ENCODE measurements around the gene XAGE1A.
"Not testable (repeated sequence)": the region's sequence is repeated elsewhere in the genome, so short reads cannot be mapped to it uniquely, and the experiment has no call there.

XAGE1A gene

GRCh38 chrX:52495545-52496418 lies at the start of gene XAGE1A:
TSS of gene XAGE1A (plus strand) at chrX:52495808. CDS start at chrX:52497362, 1,554 bp downstream.
- not testable (repeated sequence) for H3K9ac ChIP-seq (ENCODE audit: low read length); H3K36me3 ChIP-seq (ENCODE audit: control insufficient read depth, low read depth, low read length); H3K27ac ChIP-seq (ENCODE audit: low read length); H3K4me3 ChIP-seq (ENCODE audit: low read length); H3K4me1 ChIP-seq (ENCODE audit: control insufficient read depth, low read depth, low read length); H3K9me3 ChIP-seq (ENCODE audit: control insufficient read depth, low read depth, low read length); H3K27me3 ChIP-seq (ENCODE audit: control insufficient read depth, insufficient read depth, low read length)

- H3K4me3 ChIP-seq (ENCODE audit: low read length); H3K9ac ChIP-seq (ENCODE audit: low read length); H3K4me1 ChIP-seq (ENCODE audit: control insufficient read depth, low read depth, low read length); H3K36me3 ChIP-seq (ENCODE audit: control insufficient read depth, low read depth, low read length); H3K27me3 ChIP-seq (ENCODE audit: control insufficient read depth, insufficient read depth, low read length); H3K9me3 ChIP-seq (ENCODE audit: control insufficient read depth, low read depth, low read length); H3K27ac ChIP-seq (ENCODE audit: low read length): not testable (repeated sequence)
These were observed 43.6 kb upstream of the XAGE1A start for GRCh38 chrX:52452031-52452430.

GRCh38 chrX:52471301-52471700 lies 24.3 kb upstream of the XAGE1A start:
- H3K27me3 ChIP-seq (ENCODE audit: control insufficient read depth, insufficient read depth, low read length); H3K4me3 ChIP-seq (ENCODE audit: low read length); H3K4me1 ChIP-seq (ENCODE audit: control insufficient read depth, low read depth, low read length); H3K27ac ChIP-seq (ENCODE audit: low read length); H3K9ac ChIP-seq (ENCODE audit: low read length); H3K36me3 ChIP-seq (ENCODE audit: control insufficient read depth, low read depth, low read length): not testable (repeated sequence)
- H3K9me3 ChIP-seq (ENCODE audit: control insufficient read depth, low read depth, low read length): peaks cover 21% of the 10 kb centered on the region

- H3K27ac ChIP-seq (ENCODE audit: low read length); H3K4me1 ChIP-seq (ENCODE audit: control insufficient read depth, low read depth, low read length); H3K9me3 ChIP-seq (ENCODE audit: control insufficient read depth, low read depth, low read length); H3K4me3 ChIP-seq (ENCODE audit: low read length); H3K36me3 ChIP-seq (ENCODE audit: control insufficient read depth, low read depth, low read length); H3K9ac ChIP-seq (ENCODE audit: low read length); H3K27me3 ChIP-seq (ENCODE audit: control insufficient read depth, insufficient read depth, low read length): not testable (repeated sequence)
These were observed 788 bp downstream of the XAGE1A start for GRCh38 chrX:52496419-52496772.

- H3K4me1 ChIP-seq (ENCODE audit: control insufficient read depth, low read depth, low read length); H3K4me3 ChIP-seq (ENCODE audit: low read length): not testable (repeated sequence)
These were observed 5.8 kb downstream of the XAGE1A start for GRCh38 chrX:52501362-52501761.

GRCh38 chrX:52504551-52504950 lies 8.9 kb downstream of the XAGE1A start:
- no peaks in the 10 kb centered on the region for H3K36me3 ChIP-seq (ENCODE audit: control insufficient read depth, low read depth, low read length)
- H3K4me3 ChIP-seq (ENCODE audit: low read length): no peak overlapping the region
- H3K9ac ChIP-seq (ENCODE audit: low read length): no peak overlapping the region
- H3K27ac ChIP-seq (ENCODE audit: low read length): no peak overlapping the region
- H3K4me1 ChIP-seq (ENCODE audit: control insufficient read depth, low read depth, low read length): no peaks in the 10 kb centered on the region
- H3K27me3 ChIP-seq (ENCODE audit: control insufficient read depth, insufficient read depth, low read length): no peaks in the 10 kb centered on the region
- peaks cover 4% of the 10 kb centered on the region for H3K9me3 ChIP-seq (ENCODE audit: control insufficient read depth, low read depth, low read length)

More at GRCh38 chrX:52501362-52501761, 5.8 kb downstream of the XAGE1A start:
- not testable (repeated sequence) for H3K9me3 ChIP-seq (ENCODE audit: control insufficient read depth, low read depth, low read length); H3K36me3 ChIP-seq (ENCODE audit: control insufficient read depth, low read depth, low read length); H3K9ac ChIP-seq (ENCODE audit: low read length); H3K27ac ChIP-seq (ENCODE audit: low read length); H3K27me3 ChIP-seq (ENCODE audit: control insufficient read depth, insufficient read depth, low read length)

- Histone ChIP-seq H3K9me3 (ENCODE audit: control insufficient read depth, low read depth, low read length) (peaks cover 4% of the 10 kb centered on the region), H3K36me3 (ENCODE audit: control insufficient read depth, low read depth, low read length) (no peaks in the 10 kb centered on the region), H3K4me1 (ENCODE audit: control insufficient read depth, low read depth, low read length) (no peaks in the 10 kb centered on the region), H3K9ac (ENCODE audit: low read length) (no peak overlapping the region), H3K27ac (ENCODE audit: low read length) (no peak overlapping the region), H3K4me3 (ENCODE audit: low read length) (no peak overlapping the region), H3K27me3 (ENCODE audit: control insufficient read depth, insufficient read depth, low read length) (no peaks in the 10 kb centered on the region)
These were observed 11.7 kb downstream of the XAGE1A start for GRCh38 chrX:52507331-52507730.

GRCh38 chrX:52509916-52510315 lies 14.3 kb downstream of the XAGE1A start:
- Histone ChIP-seq H3K4me3 (ENCODE audit: low read length) (no peak overlapping the region), H3K27me3 (ENCODE audit: control insufficient read depth, insufficient read depth, low read length) (no peaks in the 10 kb centered on the region), H3K27ac (ENCODE audit: low read length) (no peak overlapping the region), H3K36me3 (ENCODE audit: control insufficient read depth, low read depth, low read length) (no peaks in the 10 kb centered on the region), H3K9ac (ENCODE audit: low read length) (no peak overlapping the region), H3K4me1 (ENCODE audit: control insufficient read depth, low read depth, low read length) (no peaks in the 10 kb centered on the region), H3K9me3 (ENCODE audit: control insufficient read depth, low read depth, low read length) (peaks cover 4% of the 10 kb centered on the region)

- H3K27ac ChIP-seq (ENCODE audit: low read length); H3K27me3 ChIP-seq (ENCODE audit: control insufficient read depth, insufficient read depth, low read length); H3K36me3 ChIP-seq (ENCODE audit: control insufficient read depth, low read depth, low read length); H3K9ac ChIP-seq (ENCODE audit: low read length); H3K9me3 ChIP-seq (ENCODE audit: control insufficient read depth, low read depth, low read length); H3K4me1 ChIP-seq (ENCODE audit: control insufficient read depth, low read depth, low read length); H3K4me3 ChIP-seq (ENCODE audit: low read length): not testable (repeated sequence)
These were observed 15.5 kb downstream of the XAGE1A start for GRCh38 chrX:52511126-52511525.

- not testable (repeated sequence) for H3K4me1 ChIP-seq (ENCODE audit: control insufficient read depth, low read depth, low read length); H3K27me3 ChIP-seq (ENCODE audit: control insufficient read depth, insufficient read depth, low read length); H3K4me3 ChIP-seq (ENCODE audit: low read length); H3K27ac ChIP-seq (ENCODE audit: low read length); H3K36me3 ChIP-seq (ENCODE audit: control insufficient read depth, low read depth, low read length); H3K9ac ChIP-seq (ENCODE audit: low read length); H3K9me3 ChIP-seq (ENCODE audit: control insufficient read depth, low read depth, low read length)
These were observed 20.7 kb downstream of the XAGE1A start for GRCh38 chrX:52516110-52516986.

- not testable (repeated sequence) for H3K4me1 ChIP-seq (ENCODE audit: control insufficient read depth, low read depth, low read length); H3K27me3 ChIP-seq (ENCODE audit: control insufficient read depth, insufficient read depth, low read length); H3K36me3 ChIP-seq (ENCODE audit: control insufficient read depth, low read depth, low read length); H3K9ac ChIP-seq (ENCODE audit: low read length); H3K27ac ChIP-seq (ENCODE audit: low read length); H3K4me3 ChIP-seq (ENCODE audit: low read length); H3K9me3 ChIP-seq (ENCODE audit: control insufficient read depth, low read depth, low read length)
These were observed 21.3 kb downstream of the XAGE1A start, which contains the start of gene XAGE1B for GRCh38 chrX:52516987-52517325. TSS of gene XAGE1B (minus strand) at chrX:52517063. CDS start at chrX:52515527, 1,536 bp downstream.

GRCh38 chrX:52541051-52541450 lies 45.4 kb downstream of the XAGE1A start:
- not testable (repeated sequence) for H3K4me3 ChIP-seq (ENCODE audit: low read length); H3K9me3 ChIP-seq (ENCODE audit: control insufficient read depth, low read depth, low read length); H3K27me3 ChIP-seq (ENCODE audit: control insufficient read depth, insufficient read depth, low read length); H3K4me1 ChIP-seq (ENCODE audit: control insufficient read depth, low read depth, low read length); H3K27ac ChIP-seq (ENCODE audit: low read length); H3K9ac ChIP-seq (ENCODE audit: low read length); H3K36me3 ChIP-seq (ENCODE audit: control insufficient read depth, low read depth, low read length)

Measured in iPS-18a (cell line).